ENCODE data around the gene KIAA0319L.
A peak's percentile ranks its signal among the peaks of the same experiment; 100 is the strongest.
"Not testable (repeated sequence)": the region's sequence is repeated elsewhere in the genome, so short reads cannot be mapped to it uniquely, and the experiment has no call there.

The KIAA0319L gene

GRCh38 chr1:35557118-35557610 lies at the start of gene KIAA0319L:
KIAA0319L (minus strand) TSS chr1:35557403; CDS start chr1:35554491, 2,912 bp downstream.
- peak; percentile 93 for DNase-seq

- DNase-seq = no peak
Measured at GRCh38 chr1:35605867-35606182, 48.6 kb upstream of the KIAA0319L start.

- DNase-seq = no peak
Measured at GRCh38 chr1:35605071-35605866, 48.1 kb upstream of the KIAA0319L start.

- DNase-seq = no peak
Measured at GRCh38 chr1:35603941-35604340, 46.7 kb upstream of the KIAA0319L start.

- DNase-seq = no peak
Measured at GRCh38 chr1:35603468-35603867, 46.3 kb upstream of the KIAA0319L start.

- no peak for DNase-seq
Measured at GRCh38 chr1:35600593-35600992, 43.4 kb upstream of the KIAA0319L start.

- DNase-seq = no peak
Measured at GRCh38 chr1:35599411-35599810, 42.2 kb upstream of the KIAA0319L start.

GRCh38 chr1:35598895-35599294 lies 41.7 kb upstream of the KIAA0319L start:
- DNase-seq = no peak

- DNase-seq = no peak
Measured at GRCh38 chr1:35597870-35598269, 40.7 kb upstream of the KIAA0319L start.

GRCh38 chr1:35595684-35596083 lies 38.5 kb upstream of the KIAA0319L start:
- DNase-seq = no peak

GRCh38 chr1:35594005-35594760 lies 37.0 kb upstream of the KIAA0319L start:
- no peak for DNase-seq

- DNase-seq = no peak
Measured at GRCh38 chr1:35592991-35593769, 36.0 kb upstream of the KIAA0319L start.

- DNase-seq = no peak
Measured at GRCh38 chr1:35591211-35591610, 34.0 kb upstream of the KIAA0319L start.

- DNase-seq = no peak
Measured at GRCh38 chr1:35590476-35591040, 33.4 kb upstream of the KIAA0319L start.

GRCh38 chr1:35589516-35590427 lies 32.6 kb upstream of the KIAA0319L start:
- DNase-seq = no peak

GRCh38 chr1:35588197-35588910 lies 31.2 kb upstream of the KIAA0319L start:
- DNase-seq = no peak

- no peak for DNase-seq
Measured at GRCh38 chr1:35587736-35588135, 30.5 kb upstream of the KIAA0319L start.

- DNase-seq = no peak
Measured at GRCh38 chr1:35586808-35587207, 29.6 kb upstream of the KIAA0319L start.

- DNase-seq = not testable (repeated sequence)
Measured at GRCh38 chr1:35585805-35586204, 28.6 kb upstream of the KIAA0319L start.

GRCh38 chr1:35585281-35585680 lies 28.1 kb upstream of the KIAA0319L start:
- no peak for DNase-seq

GRCh38 chr1:35581621-35582020 lies 24.4 kb upstream of the KIAA0319L start:
- DNase-seq = not testable (repeated sequence)
